Activated CD8-positive, alpha-beta T cell treated with anti-CD3 and anti-CD28 coated beads for 36 hours (primary cell): ENCODE measurements around the gene TCFL5. TPM values are rescaled to one million over a fixed set of nuclear protein-coding genes. Genes with fewer than 3 reads are reported as not detected.
A peak's percentile ranks its signal among the peaks of the same experiment; 100 is the strongest.

ENCODE experiments used
- ATAC-seq: fragments of 200-7000 bp; cut with Tn5 transposase; one replicate; pipeline ENCODE4 v1.10.0; 2021; ENCODE audit warnings: mild to moderate bottlenecking, moderate library complexity
- CTCF ChIA-PET: fragments of 350-600 bp; sonication (Branson Sonifier 250); formaldehyde crosslinking; loops from one replicate; lab custom pipeline; 2021; ENCODE audit warnings: antibody characterized with exemption; lab: Charles Lee
- POLR2A ChIA-PET: fragments of 350-600 bp; sonication (Branson Sonifier 250); formaldehyde crosslinking; loops from one replicate; lab custom pipeline; 2021; ENCODE audit warnings: antibody characterized with exemption; lab: Charles Lee
- DNase-seq: peaks from one replicate; pipeline ENCODE4 v3.0.0-alpha.2; 2020
- H3K27ac Mint-ChIP-seq: one replicate; pipeline ENCODE4 v1.8.0; 2021; ENCODE audit warnings: mild to moderate bottlenecking, mixed read lengths
- H3K27me3 Mint-ChIP-seq: one replicate; pipeline ENCODE4 v1.8.0; 2021; ENCODE audit warnings: mixed read lengths
- H3K36me3 Mint-ChIP-seq: one replicate; pipeline ENCODE4 v1.8.0; 2021; ENCODE audit warnings: low read depth, mixed read lengths
- H3K4me1 Mint-ChIP-seq: one replicate; pipeline ENCODE4 v1.8.0; 2021; ENCODE audit warnings: low read depth, mixed read lengths
- H3K4me3 Mint-ChIP-seq: one replicate; pipeline ENCODE4 v1.8.0; 2021; ENCODE audit warnings: mild to moderate bottlenecking, moderate library complexity, mixed read lengths
- H3K9me3 Mint-ChIP-seq: one replicate; pipeline ENCODE4 v1.8.0; 2021; ENCODE audit warnings: mixed read lengths
- CTCF ChIP-seq: fragments of 200-600 bp; IDR thresholded peaks from one replicate; pipeline ENCODE4 v1.8.0; 2022; ENCODE audit warnings: antibody characterized with exemption, mild to moderate bottlenecking
- intact Hi-C: fragments of 100-400 bp; cut with micrococcal nuclease; formaldehyde crosslinking; loops from one replicate; pipeline ENCODE4 v1.10.0; 2022
- total RNA-seq, 2 experiments: library from RNA; stranded (reverse); gene quantifications; one replicate each; pipeline ENCODE4 v1.2.3, GENCODE V29; 2021

The TCFL5 gene
- total RNA-seq, 2 experiments from 2014 or later, result 7.5 to 7.6 TPM

GRCh38 chr20:62838128-62838891, 23.3 kb downstream of the TCFL5 start:
- H3K36me3 Mint-ChIP-seq, result no peaks in the 10 kb centered on the region
- POLR2A ChIA-PET, result no interaction called here
- no peaks in the 10 kb centered on the region for H3K9me3 Mint-ChIP-seq
- ATAC-seq, result peak; percentile 17
- no peak overlapping the region for H3K4me3 Mint-ChIP-seq
- intact Hi-C loops, result no loop called here
- H3K27me3 Mint-ChIP-seq, result peaks cover 4% of the 10 kb centered on the region
- H3K27ac Mint-ChIP-seq, result no peak overlapping the region
- DNase-seq, result no peak
- H3K4me1 Mint-ChIP-seq, result no peaks in the 10 kb centered on the region
- TF ChIP-seq CTCF, result no peak
- CTCF ChIA-PET, result no interaction called here

GRCh38 chr20:62837790-62838127, 23.9 kb downstream of the TCFL5 start:
- ATAC-seq, result no peak
- H3K27me3 Mint-ChIP-seq, result peaks cover 4% of the 10 kb centered on the region
- H3K4me3 Mint-ChIP-seq, result no peak overlapping the region
- POLR2A ChIA-PET, result no interaction called here
- H3K36me3 Mint-ChIP-seq, result no peaks in the 10 kb centered on the region
- no peaks in the 10 kb centered on the region for H3K4me1 Mint-ChIP-seq
- CTCF ChIA-PET, result no interaction called here
- no peak for TF ChIP-seq CTCF
- intact Hi-C loops, result no loop called here
- no peak overlapping the region for H3K27ac Mint-ChIP-seq
- H3K9me3 Mint-ChIP-seq, result no peaks in the 10 kb centered on the region
- DNase-seq, result no peak

GRCh38 chr20:62836967-62837490, 24.6 kb downstream of the TCFL5 start:
- Mint-ChIP-seq H3K4me3 (no peak overlapping the region), H3K4me1 (no peaks in the 10 kb centered on the region), H3K36me3 (no peaks in the 10 kb centered on the region), H3K9me3 (no peaks in the 10 kb centered on the region), H3K27ac (no peak overlapping the region), H3K27me3 (peaks cover 4% of the 10 kb centered on the region)
- ATAC-seq (no peak), DNase-seq (no peak)
- ChIA-PET CTCF (no interaction called here), POLR2A (no interaction called here)
- no peak for TF ChIP-seq CTCF
- intact Hi-C loops, result no loop called here

DNA sequence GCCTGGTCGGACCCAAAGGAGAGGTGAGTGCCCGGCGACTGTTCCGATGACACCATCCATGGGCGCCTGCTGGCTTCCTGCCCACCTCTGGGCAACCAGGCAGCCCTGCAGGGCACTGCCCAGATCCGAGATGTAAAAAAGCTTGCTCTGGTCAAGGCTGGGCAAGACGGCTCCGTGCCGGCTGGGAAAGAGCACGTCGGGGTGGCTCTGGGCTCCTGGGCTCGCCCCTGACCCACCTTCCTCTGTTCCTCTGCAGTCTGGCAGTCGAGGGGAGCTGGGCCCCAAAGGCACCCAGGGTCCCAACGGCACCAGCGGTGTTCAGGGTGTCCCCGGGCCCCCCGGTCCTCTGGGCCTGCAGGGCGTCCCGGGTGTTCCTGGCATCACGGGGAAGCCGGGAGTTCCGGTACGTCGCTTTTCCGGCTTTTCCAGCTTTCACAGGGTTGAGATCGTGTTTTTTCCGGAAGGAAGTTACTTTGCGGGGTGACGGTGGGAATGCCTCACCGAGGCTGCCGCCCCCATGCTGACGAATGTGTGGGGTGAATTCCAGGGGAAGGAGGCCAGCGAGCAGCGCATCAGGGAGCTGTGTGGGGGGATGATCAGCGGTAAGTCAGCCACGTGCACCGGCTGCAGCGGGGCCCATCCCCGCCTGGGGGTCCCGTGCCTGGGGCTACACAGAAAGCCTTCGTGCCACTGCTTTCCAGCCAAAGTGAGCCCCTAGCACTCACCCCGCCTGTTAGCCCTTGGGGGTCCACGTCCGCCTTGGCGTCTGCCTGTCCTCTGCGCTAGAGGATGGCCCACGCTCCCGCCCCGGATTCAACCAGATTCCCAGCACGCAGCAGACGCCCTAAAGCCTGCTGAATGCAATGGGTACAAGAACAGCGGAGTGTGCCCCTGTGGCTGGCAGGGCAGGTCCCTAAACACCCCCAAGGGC, 25.4 kb downstream of the TCFL5 start:
- ChIA-PET POLR2A (no interaction called here), CTCF (no interaction called here)
- Mint-ChIP-seq H3K9me3 (no peaks in the 10 kb centered on the region), H3K27ac (no peak overlapping the region), H3K27me3 (peaks cover 4% of the 10 kb centered on the region), H3K4me3 (no peak overlapping the region), H3K36me3 (no peaks in the 10 kb centered on the region), H3K4me1 (no peaks in the 10 kb centered on the region)
- ATAC-seq, result no peak
- TF ChIP-seq CTCF, result no peak
- intact Hi-C loops, result no loop called here
- no peak for DNase-seq
